ENCODE results near the gene PHLDB1. TPM values are rescaled to one million over a fixed set of nuclear protein-coding genes. Genes with fewer than 3 reads are reported as not detected.

PHLDB1 gene
- polyA plus RNA-seq, 2 of the 4 experiments (the other 2 are of a cell fraction), result 5.9 to 20.0 TPM

GRCh38 chr11:118649941-118650340 lies 42.5 kb downstream of the PHLDB1 start:
- Histone ChIP-seq H3K9me3 (no peaks in the 10 kb centered on the region), H3K4me3 (no peak overlapping the region), H3K4me1 (no peaks in the 10 kb centered on the region), H3K27ac (no peak overlapping the region), H3K4me2 (no peak overlapping the region)
- ChIA-PET POLR2A (no interaction called here), CTCF (no interaction called here)
- ATAC-seq, result no peak
- whole genome bisulfite sequencing (ENCODE audit: missing lambda C conversion rate), result 75% methylated on average over 10 of the region's 10 CpGs
- DNase-seq (ENCODE audit: low read depth in 1 of 2, low spot score in 1 of 2), result no peak
- no peak for FAIRE-seq
- TF ChIP-seq CBX8 (IDR thresholded peaks at IDR 0.05) (no peak), ZC3H11A (IDR thresholded peaks at IDR 0.05) (no peak), ATOH8 (CRISPR knock-in tag; IDR thresholded peaks at IDR 0.05; ENCODE audit: low read depth) (no peak), RAD21 (conservative IDR thresholded peaks at IDR 0.05 in 1 of 2, IDR thresholded peaks at IDR 0.05 in 1 of 2) (no peak), HMGXB4 (CRISPR knock-in tag; IDR thresholded peaks at IDR 0.05; ENCODE audit: borderline replicate concordance) (no peak), FOSB (CRISPR knock-in tag; IDR thresholded peaks at IDR 0.05) (no peak), EP300 (IDR thresholded peaks at IDR 0.05) (no peak), RNF2 (IDR thresholded peaks at IDR 0.05; ENCODE audit: borderline replicate concordance, low read depth) (no peak), BHLHE40 (IDR thresholded peaks at IDR 0.05; ENCODE audit: low read depth, low read length) (no peak), MAFK (IDR thresholded peaks at IDR 0.05; ENCODE audit: partially characterized antibody) (no peak), PBX3 (IDR thresholded peaks at IDR 0.05) (no peak)

- ATAC-seq, result no peak
- H3K4me1 ChIP-seq, result no peaks in the 10 kb centered on the region
- WGBS (ENCODE audit: missing lambda C conversion rate), result 92% methylated on average over 7 of the region's 8 CpGs
- H3K4me3 ChIP-seq, result no peak overlapping the region
- TF ChIP-seq NFE2L2 (conservative IDR thresholded peaks at IDR 0.05; ENCODE audit: low read length) (no peak), E2F6 (IDR thresholded peaks at IDR 0.05; ENCODE audit: borderline replicate concordance, low read depth) (no peak), HOXA7 (CRISPR knock-in tag; IDR thresholded peaks at IDR 0.05) (no peak), HES2 (IDR thresholded peaks at IDR 0.05) (no peak), MAZ (IDR thresholded peaks at IDR 0.05; ENCODE audit: borderline replicate concordance, low read depth, low read length) (no peak), CHD4 (IDR thresholded peaks at IDR 0.05; ENCODE audit: borderline replicate concordance) (no peak), MYC (IDR thresholded peaks at IDR 0.05; ENCODE audit: borderline replicate concordance, low read length) (no peak), RNF2 (IDR thresholded peaks at IDR 0.05; ENCODE audit: borderline replicate concordance, low read depth) (no peak), REST (IDR thresholded peaks at IDR 0.05) (no peak), HMGXB4 (CRISPR knock-in tag; IDR thresholded peaks at IDR 0.05; ENCODE audit: borderline replicate concordance) (no peak), ELK1 (IDR thresholded peaks at IDR 0.05; ENCODE audit: low read depth, low read length) (no peak), ATOH8 (CRISPR knock-in tag; IDR thresholded peaks at IDR 0.05; ENCODE audit: low read depth) (no peak)
- H3K4me2 ChIP-seq, result no peak overlapping the region
- no peak overlapping the region for H3K27ac ChIP-seq
- DNase-seq (ENCODE audit: low read depth in 1 of 2, low spot score in 1 of 2), result no peak
- H3K9me3 ChIP-seq, result no peaks in the 10 kb centered on the region
- CTCF ChIA-PET, result interaction anchor here (1.3 kb wide), 1 partner anchor 10 kb away, joined by 4 read pairs; no protein-coding TSS in a partner anchor
- POLR2A ChIA-PET, result no interaction called here
- FAIRE-seq, result no peak
Observed at GRCh38 chr11:118650366-118650765, 43.0 kb downstream of the PHLDB1 start.
